Measurements from ENCODE around the gene UPK1A. TPM values are rescaled to one million over a fixed set of nuclear protein-coding genes. Genes with fewer than 3 reads are reported as not detected.

UPK1A gene
- total and polyA plus RNA-seq, 9 of the 15 experiments (the other 6 are each of a cell fraction or from before 2014, with no cell fraction given), result 0.06 to 0.13 TPM; not detected in 7

DNA sequence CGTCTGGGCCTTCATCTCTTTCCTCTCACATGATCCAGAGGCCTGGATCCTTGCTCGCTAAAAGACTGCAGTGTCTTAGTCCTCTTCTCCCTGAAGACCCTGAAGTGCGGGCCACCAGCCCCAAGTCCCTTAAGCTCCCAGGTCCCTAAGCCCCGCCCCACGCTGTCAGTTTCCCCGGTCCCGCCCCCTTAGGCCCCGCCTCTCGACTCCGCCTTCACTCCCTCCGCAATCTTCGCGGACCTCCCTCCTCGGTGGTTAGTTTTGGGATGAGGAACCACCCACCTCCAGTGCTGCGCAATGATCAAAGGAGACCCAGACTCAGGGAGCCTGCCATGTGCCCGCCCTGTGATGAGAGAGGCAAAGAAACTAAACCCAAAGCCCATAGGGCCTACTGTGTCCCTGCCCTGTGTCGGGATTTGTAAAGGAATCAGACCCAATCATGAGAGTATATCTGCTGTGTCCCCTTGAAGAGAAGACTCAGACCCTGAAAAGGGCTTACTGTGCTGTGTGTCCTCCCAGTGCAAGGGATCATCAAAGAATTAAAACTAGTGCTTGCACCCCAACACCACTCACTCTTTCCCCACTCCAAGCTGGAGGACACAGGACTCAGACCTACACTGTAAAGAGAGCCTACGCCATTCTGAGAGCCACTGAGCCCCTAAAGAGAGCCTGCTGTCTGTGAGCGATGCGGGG is 21.2 kb upstream of the UPK1A start (continued):
- TF ChIP-seq CCAR2 (IDR thresholded peaks at IDR 0.05; ENCODE audit: low read depth, low read length) (no peak), RBBP5 (IDR thresholded peaks at IDR 0.05; ENCODE audit: borderline replicate concordance, insufficient read depth, low read length, poor library complexity, severe bottlenecking) (no peak), CBFA2T3 (IDR thresholded peaks at IDR 0.05) (no peak), SP1 (CRISPR knock-in tag; IDR thresholded peaks at IDR 0.05) (peak; percentile 12; the same call in 1 of the 2 replicates), SMAD2 (IDR thresholded peaks at IDR 0.05; ENCODE audit: low read depth, low read length) (no peak), HEY1 (CRISPR knock-in tag; IDR thresholded peaks at IDR 0.05; ENCODE audit: borderline replicate concordance) (no peak), ZNF584 (CRISPR knock-in tag; IDR thresholded peaks at IDR 0.05; ENCODE audit: low read depth) (no peak), ZNF41 (CRISPR knock-in tag; conservative IDR thresholded peaks at IDR 0.05) (no peak), JUNB (CRISPR knock-in tag; conservative IDR thresholded peaks at IDR 0.05) (no peak), ZNF197 (CRISPR knock-in tag; IDR thresholded peaks at IDR 0.05; ENCODE audit: low read depth) (no peak), CREM (IDR thresholded peaks at IDR 0.05; ENCODE audit: low read depth) (no peak), CBFB (CRISPR knock-in tag; IDR thresholded peaks at IDR 0.05) (no peak), SIN3A (IDR thresholded peaks at IDR 0.05; ENCODE audit: borderline replicate concordance in 2 of 2, control insufficient read depth in 1 of 2, low read depth in 2 of 2, low read length in 2 of 2) (peak; percentile 13 to 75; a peak in 1 of 4 replicates), MCM5 (IDR thresholded peaks at IDR 0.05; ENCODE audit: low read depth) (no peak)
- TF ChIP-seq, protein P1, sequence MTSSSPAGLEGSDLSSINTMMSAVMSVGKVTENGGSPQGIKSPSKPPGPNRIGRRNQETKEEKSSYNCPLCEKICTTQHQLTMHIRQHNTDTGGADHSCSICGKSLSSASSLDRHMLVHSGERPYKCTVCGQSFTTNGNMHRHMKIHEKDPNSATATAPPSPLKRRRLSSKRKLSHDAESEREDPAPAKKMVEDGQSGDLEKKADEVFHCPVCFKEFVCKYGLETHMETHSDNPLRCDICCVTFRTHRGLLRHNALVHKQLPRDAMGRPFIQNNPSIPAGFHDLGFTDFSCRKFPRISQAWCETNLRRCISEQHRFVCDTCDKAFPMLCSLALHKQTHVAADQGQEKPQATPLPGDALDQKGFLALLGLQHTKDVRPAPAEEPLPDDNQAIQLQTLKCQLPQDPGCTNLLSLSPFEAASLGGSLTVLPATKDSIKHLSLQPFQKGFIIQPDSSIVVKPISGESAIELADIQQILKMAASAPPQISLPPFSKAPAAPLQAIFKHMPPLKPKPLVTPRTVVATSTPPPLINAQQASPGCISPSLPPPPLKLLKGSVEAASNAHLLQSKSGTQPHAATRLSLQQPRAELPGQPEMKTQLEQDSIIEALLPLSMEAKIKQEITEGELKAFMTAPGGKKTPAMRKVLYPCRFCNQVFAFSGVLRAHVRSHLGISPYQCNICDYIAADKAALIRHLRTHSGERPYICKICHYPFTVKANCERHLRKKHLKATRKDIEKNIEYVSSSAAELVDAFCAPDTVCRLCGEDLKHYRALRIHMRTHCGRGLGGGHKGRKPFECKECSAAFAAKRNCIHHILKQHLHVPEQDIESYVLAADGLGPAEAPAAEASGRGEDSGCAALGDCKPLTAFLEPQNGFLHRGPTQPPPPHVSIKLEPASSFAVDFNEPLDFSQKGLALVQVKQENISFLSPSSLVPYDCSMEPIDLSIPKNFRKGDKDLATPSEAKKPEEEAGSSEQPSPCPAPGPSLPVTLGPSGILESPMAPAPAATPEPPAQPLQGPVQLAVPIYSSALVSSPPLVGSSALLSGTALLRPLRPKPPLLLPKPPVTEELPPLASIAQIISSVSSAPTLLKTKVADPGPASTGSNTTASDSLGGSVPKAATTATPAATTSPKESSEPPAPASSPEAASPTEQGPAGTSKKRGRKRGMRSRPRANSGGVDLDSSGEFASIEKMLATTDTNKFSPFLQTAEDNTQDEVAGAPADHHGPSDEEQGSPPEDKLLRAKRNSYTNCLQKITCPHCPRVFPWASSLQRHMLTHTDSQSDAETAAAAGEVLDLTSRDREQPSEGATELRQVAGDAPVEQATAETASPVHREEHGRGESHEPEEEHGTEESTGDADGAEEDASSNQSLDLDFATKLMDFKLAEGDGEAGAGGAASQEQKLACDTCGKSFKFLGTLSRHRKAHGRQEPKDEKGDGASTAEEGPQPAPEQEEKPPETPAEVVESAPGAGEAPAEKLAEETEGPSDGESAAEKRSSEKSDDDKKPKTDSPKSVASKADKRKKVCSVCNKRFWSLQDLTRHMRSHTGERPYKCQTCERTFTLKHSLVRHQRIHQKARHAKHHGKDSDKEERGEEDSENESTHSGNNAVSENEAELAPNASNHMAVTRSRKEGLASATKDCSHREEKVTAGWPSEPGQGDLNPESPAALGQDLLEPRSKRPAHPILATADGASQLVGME (CRISPR knock-in tag; IDR thresholded peaks at IDR 0.05), result no peak
- TF ChIP-seq, protein P2, sequence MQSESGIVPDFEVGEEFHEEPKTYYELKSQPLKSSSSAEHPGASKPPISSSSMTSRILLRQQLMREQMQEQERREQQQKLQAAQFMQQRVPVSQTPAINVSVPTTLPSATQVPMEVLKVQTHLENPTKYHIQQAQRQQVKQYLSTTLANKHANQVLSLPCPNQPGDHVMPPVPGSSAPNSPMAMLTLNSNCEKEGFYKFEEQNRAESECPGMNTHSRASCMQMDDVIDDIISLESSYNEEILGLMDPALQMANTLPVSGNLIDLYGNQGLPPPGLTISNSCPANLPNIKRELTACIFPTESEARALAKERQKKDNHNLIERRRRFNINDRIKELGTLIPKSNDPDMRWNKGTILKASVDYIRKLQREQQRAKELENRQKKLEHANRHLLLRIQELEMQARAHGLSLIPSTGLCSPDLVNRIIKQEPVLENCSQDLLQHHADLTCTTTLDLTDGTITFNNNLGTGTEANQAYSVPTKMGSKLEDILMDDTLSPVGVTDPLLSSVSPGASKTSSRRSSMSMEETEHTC (IDR thresholded peaks at IDR 0.05), result no peak
- TF ChIP-seq, protein P3, sequence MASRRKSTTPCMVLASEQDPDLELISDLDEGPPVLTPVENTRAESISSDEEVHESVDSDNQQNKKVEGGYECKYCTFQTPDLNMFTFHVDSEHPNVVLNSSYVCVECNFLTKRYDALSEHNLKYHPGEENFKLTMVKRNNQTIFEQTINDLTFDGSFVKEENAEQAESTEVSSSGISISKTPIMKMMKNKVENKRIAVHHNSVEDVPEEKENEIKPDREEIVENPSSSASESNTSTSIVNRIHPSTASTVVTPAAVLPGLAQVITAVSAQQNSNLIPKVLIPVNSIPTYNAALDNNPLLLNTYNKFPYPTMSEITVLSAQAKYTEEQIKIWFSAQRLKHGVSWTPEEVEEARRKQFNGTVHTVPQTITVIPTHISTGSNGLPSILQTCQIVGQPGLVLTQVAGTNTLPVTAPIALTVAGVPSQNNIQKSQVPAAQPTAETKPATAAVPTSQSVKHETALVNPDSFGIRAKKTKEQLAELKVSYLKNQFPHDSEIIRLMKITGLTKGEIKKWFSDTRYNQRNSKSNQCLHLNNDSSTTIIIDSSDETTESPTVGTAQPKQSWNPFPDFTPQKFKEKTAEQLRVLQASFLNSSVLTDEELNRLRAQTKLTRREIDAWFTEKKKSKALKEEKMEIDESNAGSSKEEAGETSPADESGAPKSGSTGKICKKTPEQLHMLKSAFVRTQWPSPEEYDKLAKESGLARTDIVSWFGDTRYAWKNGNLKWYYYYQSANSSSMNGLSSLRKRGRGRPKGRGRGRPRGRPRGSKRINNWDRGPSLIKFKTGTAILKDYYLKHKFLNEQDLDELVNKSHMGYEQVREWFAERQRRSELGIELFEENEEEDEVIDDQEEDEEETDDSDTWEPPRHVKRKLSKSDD (conservative IDR thresholded peaks at IDR 0.05; ENCODE audit: low read length), result no peak

Measured in K562 (cell line).